K562 (cell line): ENCODE data around the gene PHF5A. TPM values are rescaled to one million over a fixed set of nuclear protein-coding genes. Genes with fewer than 3 reads are reported as not detected.
A peak's percentile ranks its signal among the peaks of the same experiment; 100 is the strongest.

Source experiments
- BHLHE40 ChIP-seq: IDR thresholded peaks from 2 replicates; pipeline ENCODE4 v1.6.1; 2011; ENCODE audit warnings: low read length, improper control_type of control experiment
- GTF2A2 ChIP-seq: IDR thresholded peaks from 2 replicates; pipeline ENCODE4 v1.6.1; 2016; ENCODE audit warnings: mild to moderate bottlenecking, missing genetic modification characterization, missing compliant biosample characterization
- HDAC2 ChIP-seq: fragments of 450-650 bp; IDR thresholded peaks from 2 replicates; pipeline ENCODE4 v1.6.1; 2016; ENCODE audit warnings: mild to moderate bottlenecking
- HMGN3 ChIP-seq: IDR thresholded peaks from 2 replicates; pipeline ENCODE4 v1.6.1; 2011; ENCODE audit warnings: borderline replicate concordance, low read depth, mild to moderate bottlenecking, mixed read lengths, low read length; ENCODE audit not compliant: insufficient read length; ENCODE audit errors: extremely low read depth
- MAFF ChIP-seq: IDR thresholded peaks from 2 replicates; pipeline ENCODE4 v1.6.1; 2012; ENCODE audit warnings: low read length, improper control_type of control experiment
- MECOM ChIP-seq: fragments of 250-450 bp; sonication (Bioruptor Pico); IDR thresholded peaks from 2 replicates; pipeline ENCODE4 v1.8.0; 2022; ENCODE audit warnings: inconsistent platforms
- PRDM10 ChIP-seq: fragments of 450-650 bp; IDR thresholded peaks from 2 replicates; pipeline ENCODE4 v1.6.1; 2018; ENCODE audit not compliant: partially characterized antibody
- PYGO2 ChIP-seq: fragments of 450-650 bp; IDR thresholded peaks from 2 replicates; pipeline ENCODE4 v1.6.1; 2016; ENCODE audit warnings: mild to moderate bottlenecking, missing genetic modification characterization, moderate library complexity, missing compliant biosample characterization
- SMAD1 ChIP-seq: fragments of 150-350 bp; IDR thresholded peaks from 2 replicates; pipeline ENCODE4 v1.6.1; 2014; ENCODE audit warnings: low read length, low read depth; ENCODE audit not compliant: partially characterized antibody
- SMAD2 ChIP-seq: fragments of 150-350 bp; IDR thresholded peaks from 2 replicates; pipeline ENCODE4 v1.6.1; 2014; ENCODE audit warnings: low read depth, mild to moderate bottlenecking, low read length
- SMARCA4 ChIP-seq: fragments of 450-650 bp; IDR thresholded peaks from 2 replicates; pipeline ENCODE4 v1.6.1; 2016
- TSHZ1 ChIP-seq: fragments of 250-450 bp; sonication (Bioruptor Pico); IDR thresholded peaks from 2 replicates; pipeline ENCODE4 v1.4.0; 2020; ENCODE audit warnings: mild to moderate bottlenecking, moderate library complexity
- WHSC1 ChIP-seq: IDR thresholded peaks from one replicate; pipeline ENCODE4 v1.6.1; 2012; ENCODE audit warnings: low read length, control low read depth, inconsistent platforms
- XRCC5 ChIP-seq: fragments of 200-400 bp; formaldehyde crosslinking; IDR thresholded peaks from 2 replicates; pipeline ENCODE4 v1.6.1; 2017; ENCODE audit warnings: low read depth, mild to moderate bottlenecking, low read length
- ZC3H8 ChIP-seq: fragments of 450-650 bp; IDR thresholded peaks from 2 replicates; pipeline ENCODE4 v1.6.1; 2017
- ZNF174 ChIP-seq: fragments of 250-450 bp; sonication (Bioruptor Pico); IDR thresholded peaks from 2 replicates; pipeline ENCODE4 v1.4.0; 2020; ENCODE audit warnings: mild to moderate bottlenecking
- ZNF217 ChIP-seq: sonication (generic); formaldehyde crosslinking; IDR thresholded peaks from 2 replicates; pipeline ENCODE4 v1.8.0; 2022; ENCODE audit warnings: mild to moderate bottlenecking, missing genetic modification reagents
- ZNF436 ChIP-seq: fragments of 250-450, 450-650 bp; sonication (Bioruptor Pico); formaldehyde crosslinking; IDR thresholded peaks from 2 replicates; pipeline ENCODE4 v1.7.0; 2020; ENCODE audit warnings: mild to moderate bottlenecking
- ZNF668 ChIP-seq: fragments of 250-450 bp; sonication (Bioruptor Pico); IDR thresholded peaks from 2 replicates; pipeline ENCODE4 v1.8.0; 2022; ENCODE audit warnings: mild to moderate bottlenecking, inconsistent platforms
- polyA plus RNA-seq, 8 experiments: library from polyadenylated mRNA; depleted of rRNA in 4 of 8; stranded (reverse) in 5 of 8; unstranded in 3 of 8; fragments of >200 nt; fragmentation: Nextera tagmentation in 2 of 8; fragmentation: Illumina TruSeq in 1 of 8; extraction: Ambion mirVana in 2 of 8; extraction: Trizol in 1 of 8; gene quantifications; 2 replicates each; pipeline versions ENCODE4 v1.2.1 to v1.2.3, GENCODE V29; 2011 to 2014; ENCODE audit warnings: inconsistent platforms in 1 of 8, missing spikeins in 1 of 8
- total RNA-seq, 7 experiments: library from RNA; depleted of rRNA in 6 of 7; stranded (reverse); fragments of >200 nt in 6 of 7; fragmentation: Illumina TruSeq in 2 of 7; extraction: Trizol in 2 of 7; gene quantifications; 2 replicates each; pipeline versions ENCODE4 v1.2.1 to v1.2.3, GENCODE V29; 2011 to 2021; ENCODE audit warnings: low replicate concordance in 1 of 7
- TF ChIP-seq, protein P1 (sequence below): fragments of 150-350 bp; conservative IDR thresholded peaks from 2 replicates; pipeline ENCODE4 v1.6.1; 2014; ENCODE audit warnings: low read length

The PHF5A gene
- total and polyA plus RNA-seq, 9 of the 15 experiments (the other 6 are each of a cell fraction or from before 2014, with no cell fraction given), result 14.2 to 144 (median 101) TPM

GRCh38 chr22:41512421-41513194 is 44.1 kb upstream of the PHF5A start (continued):
- TF ChIP-seq ZNF668 (CRISPR knock-in tag) (no peak), BHLHE40 (no peak), PRDM10 (no peak), TSHZ1 (CRISPR knock-in tag) (no peak), SMARCA4 (peak; percentile 53), MAFF (peak; percentile 92), ZNF436 (CRISPR knock-in tag) (no peak), PYGO2 (tag) (no peak), XRCC5 (no peak), ZNF217 (no peak), ZC3H8 (no peak), SMAD1 (no peak), MECOM (CRISPR knock-in tag) (peak; percentile 67; the same call in 1 of the 2 replicates), HMGN3 (no peak), GTF2A2 (tag) (no peak), SMAD2 (no peak), HDAC2 (no peak), ZNF174 (CRISPR knock-in tag) (no peak), WHSC1 (no peak)
- TF ChIP-seq, protein P1, sequence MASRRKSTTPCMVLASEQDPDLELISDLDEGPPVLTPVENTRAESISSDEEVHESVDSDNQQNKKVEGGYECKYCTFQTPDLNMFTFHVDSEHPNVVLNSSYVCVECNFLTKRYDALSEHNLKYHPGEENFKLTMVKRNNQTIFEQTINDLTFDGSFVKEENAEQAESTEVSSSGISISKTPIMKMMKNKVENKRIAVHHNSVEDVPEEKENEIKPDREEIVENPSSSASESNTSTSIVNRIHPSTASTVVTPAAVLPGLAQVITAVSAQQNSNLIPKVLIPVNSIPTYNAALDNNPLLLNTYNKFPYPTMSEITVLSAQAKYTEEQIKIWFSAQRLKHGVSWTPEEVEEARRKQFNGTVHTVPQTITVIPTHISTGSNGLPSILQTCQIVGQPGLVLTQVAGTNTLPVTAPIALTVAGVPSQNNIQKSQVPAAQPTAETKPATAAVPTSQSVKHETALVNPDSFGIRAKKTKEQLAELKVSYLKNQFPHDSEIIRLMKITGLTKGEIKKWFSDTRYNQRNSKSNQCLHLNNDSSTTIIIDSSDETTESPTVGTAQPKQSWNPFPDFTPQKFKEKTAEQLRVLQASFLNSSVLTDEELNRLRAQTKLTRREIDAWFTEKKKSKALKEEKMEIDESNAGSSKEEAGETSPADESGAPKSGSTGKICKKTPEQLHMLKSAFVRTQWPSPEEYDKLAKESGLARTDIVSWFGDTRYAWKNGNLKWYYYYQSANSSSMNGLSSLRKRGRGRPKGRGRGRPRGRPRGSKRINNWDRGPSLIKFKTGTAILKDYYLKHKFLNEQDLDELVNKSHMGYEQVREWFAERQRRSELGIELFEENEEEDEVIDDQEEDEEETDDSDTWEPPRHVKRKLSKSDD, result no peak
